ENCODE results near the gene ITGBL1.

DNA sequence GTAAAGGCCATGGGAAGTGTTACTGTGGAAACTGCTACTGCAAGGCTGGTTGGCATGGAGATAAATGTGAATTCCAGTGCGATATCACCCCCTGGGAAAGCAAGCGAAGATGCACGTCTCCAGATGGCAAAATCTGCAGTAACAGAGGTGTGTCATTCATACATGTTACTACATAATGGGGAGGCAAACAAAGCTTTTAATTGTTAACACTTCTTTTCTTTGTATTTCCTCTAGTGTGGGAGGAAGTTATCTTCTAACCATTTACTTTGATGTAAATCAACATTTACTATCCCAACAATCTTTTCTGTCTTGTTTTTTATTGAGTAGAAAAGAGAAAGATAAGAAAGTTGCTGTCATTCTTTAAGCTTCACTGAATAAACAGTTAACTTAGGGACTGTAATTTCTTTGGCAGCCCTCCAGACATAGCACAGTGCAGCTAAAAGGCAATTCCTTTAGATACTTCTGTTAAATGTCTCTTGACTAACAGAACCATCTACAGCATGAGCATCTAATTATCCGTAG lies 126.9 kb downstream of the ITGBL1 start:
- TF ChIP-seq POLR2A (IDR thresholded peaks at IDR 0.05; ENCODE audit: low read length) (no peak), GATA1 (IDR thresholded peaks at IDR 0.05; ENCODE audit: low read depth, low read length) (no peak)

All from erythroblast (primary cell).